Activated CD4-positive, alpha-beta T cell treated with anti-CD3 and anti-CD28 coated beads, Interleukin-2, amount 50 U/mL, for 48 hours (primary cell): ENCODE results near the gene DPY19L3.

Experiments
- DNase-seq, 2 experiments: peaks; one replicate each; pipeline ENCODE4 v3.0.0-alpha.2; 2020

DPY19L3 gene

DNA sequence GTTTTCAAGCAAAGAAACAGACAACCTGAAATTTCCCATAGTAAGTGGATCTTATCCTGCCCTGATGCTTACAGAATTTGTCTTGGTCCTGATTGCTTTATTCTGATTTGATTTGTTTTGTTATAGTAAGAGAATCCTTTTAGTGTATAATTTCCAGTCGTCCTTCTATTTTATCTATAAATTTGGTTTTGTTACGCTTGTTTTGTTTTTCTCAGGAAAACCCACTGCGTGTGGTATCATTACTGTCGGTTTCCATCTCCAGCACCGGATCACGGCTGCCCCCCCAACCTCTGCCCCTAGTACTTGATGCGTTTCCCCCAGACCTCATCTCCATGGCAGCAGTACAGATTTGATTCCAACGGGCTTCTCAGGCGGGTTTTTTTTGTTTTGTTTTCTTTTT lies 117.4 kb downstream of the DPY19L3 start:
- no peak for DNase-seq

DNA sequence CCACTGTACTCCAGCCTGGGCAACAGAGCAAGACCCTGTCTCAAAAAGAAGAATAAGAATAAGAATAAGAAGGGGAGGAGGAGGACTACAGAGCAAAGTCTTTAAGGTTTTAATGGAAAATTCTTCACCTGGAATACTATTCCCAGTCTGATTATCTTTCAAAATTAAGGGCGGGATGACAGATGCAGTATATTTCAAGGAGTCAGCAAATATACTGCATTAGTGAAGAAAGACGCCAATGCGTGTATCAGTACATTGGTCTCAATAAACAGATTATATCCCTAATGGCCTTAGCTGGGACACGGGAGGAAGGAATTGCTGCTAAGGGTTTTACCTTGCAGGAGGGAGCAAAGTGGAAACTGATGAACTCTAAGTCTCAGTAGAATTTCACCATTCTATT lies 121.3 kb downstream of the DPY19L3 start:
- DNase-seq = no peak

DNA sequence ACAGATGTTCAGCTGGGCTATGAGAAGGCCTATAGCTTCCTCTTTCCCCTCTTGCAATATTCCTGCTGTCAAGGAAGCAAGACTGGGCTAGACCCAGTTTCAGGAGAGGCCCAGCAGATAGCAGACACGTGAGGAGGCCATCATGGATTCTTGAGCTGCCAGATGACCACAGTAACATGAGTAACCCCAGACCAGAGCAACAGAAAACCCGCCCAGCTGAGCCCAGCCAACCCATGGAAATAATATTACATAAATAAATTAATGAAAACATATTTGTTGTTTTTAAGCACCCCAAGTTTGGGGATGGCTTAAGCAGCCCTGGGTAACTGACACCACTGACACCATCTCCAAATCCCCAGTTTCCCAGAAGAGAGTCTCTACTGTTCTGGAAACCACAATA lies 125.2 kb downstream of the DPY19L3 start:
- no peak for DNase-seq

DNA sequence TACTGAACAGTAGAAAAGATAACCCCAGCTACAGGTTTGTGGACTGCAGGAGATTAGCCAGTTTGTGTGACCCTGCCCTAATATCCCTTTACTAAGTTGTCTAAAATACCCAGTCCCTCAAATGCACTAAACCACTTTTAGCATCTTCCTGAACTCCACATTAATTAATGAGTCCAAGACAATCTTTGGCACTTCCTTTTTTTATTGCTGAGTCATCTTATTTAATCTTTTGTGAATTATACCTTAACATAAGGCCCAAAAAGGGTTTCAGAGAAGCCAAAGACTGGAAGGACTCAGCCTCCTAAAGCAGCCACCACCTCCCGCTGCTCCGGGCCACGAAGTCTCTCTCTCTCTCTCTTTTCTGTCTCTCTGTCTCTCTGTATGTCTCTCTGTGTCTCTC lies 126.7 kb downstream of the DPY19L3 start:
- DNase-seq = no peak
